OCI-LY1 (cell line): ENCODE results near the gene DENND1A.
"Not testable (repeated sequence)": the region's sequence is repeated elsewhere in the genome, so short reads cannot be mapped to it uniquely, and the experiment has no call there.

ENCODE experiments used
- H2AFZ ChIP-seq: fragments of 200-600 bp; sonication (generic), shearing (Covaris generic); 2 replicates; pipeline ENCODE4 v1.6.0; 2014; ENCODE audit warnings: antibody characterized with exemption, mild to moderate bottlenecking, low read length
- H3F3A ChIP-seq: fragments of 200-600 bp; sonication (generic), shearing (Covaris generic); 2 replicates; pipeline ENCODE4 v1.6.0; 2014; ENCODE audit warnings: mild to moderate bottlenecking, antibody characterized with exemption, low read length, moderate library complexity; ENCODE audit not compliant: insufficient read depth
- H3K27ac ChIP-seq: fragments of 200-600 bp; sonication (generic); 2 replicates; pipeline ENCODE4 v1.5.1; 2014; ENCODE audit warnings: low read length, mixed run types, mild to moderate bottlenecking, low read depth; ENCODE audit not compliant: poor library complexity, severe bottlenecking
- H3K27me3 ChIP-seq: fragments of 200-600 bp; sonication (generic); 2 replicates; pipeline ENCODE4 v1.6.0; 2014; ENCODE audit warnings: antibody characterized with exemption, mild to moderate bottlenecking, low read length, moderate library complexity; ENCODE audit not compliant: insufficient read depth
- H3K36me3 ChIP-seq: fragments of 200-600 bp; sonication (generic); 2 replicates; pipeline ENCODE4 v1.6.1; 2014; ENCODE audit warnings: mild to moderate bottlenecking, antibody characterized with exemption, low read length, moderate library complexity, mixed read lengths; ENCODE audit not compliant: insufficient read depth
- H3K4me1 ChIP-seq: fragments of 200-600 bp; sonication (generic); 2 replicates; pipeline ENCODE4 v1.5.1; 2014; ENCODE audit warnings: mild to moderate bottlenecking, low read length, moderate library complexity; ENCODE audit not compliant: insufficient read depth, severe bottlenecking
- H3K4me2 ChIP-seq: fragments of 200-600 bp; sonication (generic), shearing (Covaris generic); 2 replicates; pipeline ENCODE4 v1.6.1; 2014; ENCODE audit warnings: low read length
- H3K4me3 ChIP-seq: fragments of 200-600 bp; sonication (generic); 2 replicates; pipeline ENCODE4 v1.5.1; 2014; ENCODE audit warnings: low read length, low read depth, mild to moderate bottlenecking, mixed read lengths; ENCODE audit not compliant: poor library complexity, severe bottlenecking
- H3K79me2 ChIP-seq: fragments of 200-600 bp; shearing (Covaris generic); 2 replicates; pipeline ENCODE4 v1.6.1; 2016; ENCODE audit warnings: mixed run types, low read length, mixed read lengths; ENCODE audit not compliant: insufficient read depth
- H3K9ac ChIP-seq: fragments of 200-600 bp; sonication (generic), shearing (Covaris generic); 2 replicates; pipeline ENCODE4 v1.6.1; 2014; ENCODE audit warnings: mild to moderate bottlenecking, low read length, mixed read lengths
- H3K9me2 ChIP-seq: fragments of 200-600 bp; sonication (generic), shearing (Covaris generic); 2 replicates; pipeline ENCODE4 v1.6.1; 2014; ENCODE audit warnings: low read depth, mild to moderate bottlenecking, low read length, mixed read lengths
- H3K9me3 ChIP-seq: fragments of 200-600 bp; shearing (Covaris generic); 2 replicates; pipeline ENCODE4 v1.6.1; 2014; ENCODE audit warnings: low read length, mixed read lengths
- H4K20me1 ChIP-seq: fragments of 200-600 bp; sonication (generic), shearing (Covaris generic); 2 replicates; pipeline ENCODE4 v1.6.0; 2016; ENCODE audit warnings: mild to moderate bottlenecking, low read length; ENCODE audit not compliant: insufficient read depth
- CTCF ChIP-seq: fragments of 200-600 bp; sonication (generic), shearing (Covaris generic); IDR thresholded peaks from 2 replicates; pipeline ENCODE4 v1.5.1; 2017; ENCODE audit warnings: mild to moderate bottlenecking, antibody characterized with exemption, low read length, moderate library complexity, mixed read lengths
- EZH2 ChIP-seq: fragments of 200-600 bp; sonication (generic), shearing (Covaris generic); IDR thresholded peaks from 2 replicates; pipeline ENCODE4 v1.8.0; 2017; ENCODE audit warnings: borderline replicate concordance, mixed run types, mild to moderate bottlenecking, antibody characterized with exemption, low read length, moderate library complexity, mixed read lengths

Gene DENND1A

GRCh38 chr9:123639743-123640142 lies 290.2 kb downstream of the DENND1A start:
- Histone ChIP-seq H4K20me1 (no peaks in the 10 kb centered on the region), H3F3A (0 out of 2 replicates have a peak, but pooled peaks cover 4% of the 10 kb centered on the region), H3K9ac (no peak overlapping the region), H2AFZ (no peak overlapping the region), H3K4me2 (no peak overlapping the region), H3K27me3 (no peaks in the 10 kb centered on the region), H3K9me2 (no peaks in the 10 kb centered on the region), H3K4me3 (no peak overlapping the region), H3K27ac (peak overlapping the region; percentile 17), H3K9me3 (no peaks in the 10 kb centered on the region), H3K36me3 (no peaks in the 10 kb centered on the region), H3K4me1 (peaks cover 52% of the 10 kb centered on the region), H3K79me2 (no peaks in the 10 kb centered on the region)
- TF ChIP-seq EZH2 (no peak), CTCF (no peak)

DNA sequence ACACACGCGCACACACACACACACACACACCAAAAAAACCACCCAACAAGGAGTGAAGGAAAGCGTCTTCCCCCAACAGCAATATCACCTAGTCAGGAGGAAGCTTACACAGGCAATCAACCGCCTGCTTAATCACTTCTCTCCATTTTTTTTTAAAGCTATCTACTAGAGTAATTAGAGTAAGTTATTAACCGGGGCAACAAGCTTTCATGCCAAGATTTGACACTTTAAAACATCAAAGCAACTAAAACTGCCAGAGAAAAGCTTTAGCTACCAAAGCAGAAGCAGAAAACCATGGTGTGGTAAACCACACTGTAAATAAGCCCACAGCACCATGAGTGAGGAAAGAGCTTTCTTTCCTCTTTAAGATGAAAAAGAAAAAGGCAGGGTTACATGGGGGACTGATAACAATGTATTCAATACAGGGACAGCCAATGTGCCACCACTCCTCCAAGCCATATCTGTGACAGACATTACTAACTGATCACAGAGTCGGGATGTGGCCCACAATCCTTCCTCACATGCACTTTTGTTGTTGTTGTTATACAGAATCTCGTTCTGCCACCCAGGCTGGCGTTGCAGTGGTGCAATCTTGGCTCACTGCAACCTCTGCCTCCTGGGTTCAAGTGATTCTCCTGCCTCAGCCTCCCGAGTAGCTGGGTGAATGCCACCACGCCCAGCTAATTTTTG lies 291.8 kb downstream of the DENND1A start:
- H3K4me3 ChIP-seq: peak overlapping the region; percentile 50
- peaks cover 50% of the 10 kb centered on the region for H3K4me1 ChIP-seq
- H4K20me1 ChIP-seq: no peaks in the 10 kb centered on the region
- H3F3A ChIP-seq: 0 out of 2 replicates have a peak, but pooled peaks cover 4% of the 10 kb centered on the region
- H3K27me3 ChIP-seq: no peaks in the 10 kb centered on the region
- no peaks in the 10 kb centered on the region for H3K36me3 ChIP-seq
- no peaks in the 10 kb centered on the region for H3K79me2 ChIP-seq
- no peaks in the 10 kb centered on the region for H3K9me3 ChIP-seq
- no peak for TF ChIP-seq CTCF
- TF ChIP-seq EZH2: no peak
- H3K4me2 ChIP-seq: peak overlapping the region; percentile 74
- peak overlapping the region; percentile 53 for H3K9ac ChIP-seq
- peak overlapping the region; percentile 65; the same call in 1 of the 2 replicates for H2AFZ ChIP-seq
- H3K27ac ChIP-seq: peak overlapping the region; percentile 86
- no peaks in the 10 kb centered on the region for H3K9me2 ChIP-seq

DNA sequence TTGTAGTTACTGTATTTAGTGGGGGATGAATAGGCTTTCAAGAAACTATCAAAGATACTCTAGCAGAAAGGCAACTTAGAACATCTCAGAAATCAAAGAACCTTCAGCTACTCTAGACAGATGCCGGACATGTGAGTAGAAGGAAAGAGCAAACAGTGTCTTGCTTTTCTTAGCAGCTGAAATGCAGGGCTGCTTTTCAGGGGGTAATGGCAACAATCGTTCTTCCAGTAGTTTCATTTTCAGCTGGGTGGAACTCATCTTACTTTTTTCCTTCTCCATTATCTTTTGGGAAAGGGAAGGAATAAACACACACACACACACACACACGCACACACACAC lies 292.4 kb downstream of the DENND1A start:
- no peaks in the 10 kb centered on the region for H3K9me2 ChIP-seq
- H3K27ac ChIP-seq: peak overlapping the region; percentile 86
- H3K4me1 ChIP-seq: peaks cover 45% of the 10 kb centered on the region
- H3K4me3 ChIP-seq: peak overlapping the region; percentile 50
- H3K9ac ChIP-seq: peak overlapping the region; percentile 53
- H3K79me2 ChIP-seq: no peaks in the 10 kb centered on the region
- no peaks in the 10 kb centered on the region for H4K20me1 ChIP-seq
- no peaks in the 10 kb centered on the region for H3K36me3 ChIP-seq
- H2AFZ ChIP-seq: no peak overlapping the region
- peak overlapping the region; percentile 74 for H3K4me2 ChIP-seq
- 0 out of 2 replicates have a peak, but pooled peaks cover 4% of the 10 kb centered on the region for H3F3A ChIP-seq
- H3K27me3 ChIP-seq: no peaks in the 10 kb centered on the region
- TF ChIP-seq CTCF: no peak
- no peaks in the 10 kb centered on the region for H3K9me3 ChIP-seq

DNA sequence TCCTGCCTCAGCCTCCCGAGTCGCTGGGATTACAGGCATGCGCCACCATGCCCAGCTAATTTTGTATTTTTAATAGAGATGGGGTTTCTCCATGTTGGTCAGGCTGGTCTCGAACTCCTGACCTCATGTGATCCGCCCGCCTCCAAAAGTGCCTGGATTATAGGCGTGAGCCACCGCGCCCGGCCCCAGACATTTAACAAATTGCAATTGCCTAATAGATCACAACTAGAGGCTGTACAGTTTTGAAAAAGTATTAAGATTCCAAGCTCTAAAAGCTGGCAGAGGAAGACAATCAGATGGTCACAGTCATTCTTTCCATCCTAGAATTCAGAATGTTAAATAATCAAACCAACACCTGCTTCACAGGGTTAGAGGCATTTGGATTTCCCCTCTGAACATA lies 293.1 kb downstream of the DENND1A start:
- Histone ChIP-seq H3K4me1 (peaks cover 37% of the 10 kb centered on the region), H3K27ac (peak overlapping the region; percentile 86)
- H3K4me3 ChIP-seq, H4K20me1 ChIP-seq, H3F3A ChIP-seq, H3K79me2 ChIP-seq, H3K9me3 ChIP-seq, H3K4me2 ChIP-seq, H3K9me2 ChIP-seq, H3K9ac ChIP-seq, H3K36me3 ChIP-seq, H2AFZ ChIP-seq, H3K27me3 ChIP-seq: not testable (repeated sequence)
